H1 (cell line): ENCODE measurements around the gene SV2C. TPM values are rescaled to one million over a fixed set of nuclear protein-coding genes. Genes with fewer than 3 reads are reported as not detected.

ENCODE experiments used
- CTCF ChIA-PET: fragments of 300-600 bp; sonication (Branson Sonifier 250); formaldehyde crosslinking; loops from one replicate; lab custom pipeline; 2021; ENCODE audit not compliant: partially characterized antibody; lab: Charles Lee
- POLR2A ChIA-PET: fragments of 300-600 bp; sonication (Branson Sonifier 250); formaldehyde crosslinking; loops from one replicate; lab custom pipeline; 2021; ENCODE audit warnings: inconsistent platforms; ENCODE audit not compliant: partially characterized antibody; lab: Charles Lee
- DNase-seq, 2 experiments: peaks; one replicate each; pipeline versions ENCODE4 v3.0.0 to v3.0.0-alpha.2; 2010 to 2022; ENCODE audit warnings: low spot score in 2 of 2, low read depth in 1 of 2, mixed read lengths in 1 of 2
- FAIRE-seq: peaks from 2 replicates; lab custom pipeline; 2011; peaks lifted over from hg19 to GRCh38; lab: Jason Lieb, UNC
- H2AFZ ChIP-seq: 2 replicates; pipeline ENCODE4 v1.8.1; 2012; ENCODE audit warnings: low read length, inconsistent platforms
- H2AK5ac ChIP-seq: 2 replicates; pipeline ENCODE4 v1.6.1; 2013; ENCODE audit warnings: low read depth, low read length
- H2BK120ac ChIP-seq: replicated peaks from 2 replicates; pipeline ENCODE3; 2013; ENCODE audit warnings: low read depth, low read length, inconsistent platforms
- H2BK12ac ChIP-seq: 2 replicates; pipeline ENCODE4 v1.6.1; 2013; ENCODE audit warnings: low read depth, low read length
- H2BK15ac ChIP-seq: 2 replicates; pipeline ENCODE4 v1.6.1; 2013; ENCODE audit warnings: low read length
- H2BK20ac ChIP-seq: 2 replicates; pipeline ENCODE4 v1.6.1; 2013; ENCODE audit warnings: low read length
- H2BK5ac ChIP-seq: 2 replicates; pipeline ENCODE4 v1.6.1; 2013; ENCODE audit warnings: low read depth, low read length
- H3K14ac ChIP-seq: 2 replicates; pipeline ENCODE4 v1.6.1; 2013; ENCODE audit warnings: inconsistent platforms; ENCODE audit not compliant: insufficient read length
- H3K18ac ChIP-seq: 2 replicates; pipeline ENCODE4 v1.6.1; 2013; ENCODE audit warnings: low read length; ENCODE audit errors: extremely low read depth
- H3K23ac ChIP-seq: 2 replicates; pipeline ENCODE4 v1.6.1; 2013; ENCODE audit warnings: inconsistent platforms; ENCODE audit not compliant: insufficient read length
- H3K23me2 ChIP-seq: 2 replicates; pipeline ENCODE4 v1.6.1; 2013; ENCODE audit warnings: low read depth, low read length
- H3K27ac ChIP-seq: 2 replicates; pipeline ENCODE4 v1.6.1; 2011; ENCODE audit warnings: low read depth, low read length, inconsistent platforms
- H3K27me3 ChIP-seq, 4 experiments: replicated peaks in 1 of 4; 1 replicate in 1 of 4; 2 replicates in 3 of 4; pipeline versions ENCODE4 v1.6.1 to v1.8.1; 2011 to 2013; ENCODE audit warnings: low read length in 3 of 4, mild to moderate bottlenecking in 3 of 4, inconsistent platforms in 2 of 4, mixed read lengths in 2 of 4, moderate library complexity in 1 of 4; ENCODE audit not compliant: control insufficient read depth in 3 of 4, insufficient read depth in 3 of 4; ENCODE audit errors: extremely low read depth in 1 of 4
- H3K36me3 ChIP-seq, 4 experiments: 2 replicates each; pipeline versions ENCODE4 v1.6.1 to v1.8.1; 2011 to 2013; ENCODE audit warnings: mild to moderate bottlenecking in 4 of 4, low read length in 3 of 4, moderate library complexity in 2 of 4, control low read depth in 1 of 4, inconsistent platforms in 1 of 4; ENCODE audit not compliant: insufficient read depth in 4 of 4, control insufficient read depth in 2 of 4
- H3K4ac ChIP-seq: replicated peaks from 2 replicates; pipeline ENCODE3; 2013; ENCODE audit warnings: low read length, low read depth, mixed read lengths, inconsistent platforms; ENCODE audit not compliant: insufficient read length
- H3K4me1 ChIP-seq, 4 experiments: replicated peaks in 1 of 4; 1 replicate in 1 of 4; 2 replicates in 3 of 4; pipeline versions ENCODE4 v1.6.1 to v1.8.1; 2011 to 2013; ENCODE audit warnings: low read length in 3 of 4, inconsistent platforms in 2 of 4, mixed read lengths in 1 of 4; ENCODE audit not compliant: insufficient read depth in 4 of 4, control insufficient read depth in 3 of 4
- H3K4me2 ChIP-seq, 2 experiments: 2 replicates each; pipeline versions ENCODE4 v1.6.1 to v1.8.1; 2011 to 2013; ENCODE audit warnings: low read depth in 2 of 2, low read length in 2 of 2, control low read depth in 1 of 2, inconsistent platforms in 1 of 2, mild to moderate bottlenecking in 1 of 2; ENCODE audit not compliant: insufficient read depth in 1 of 2
- H3K4me3 ChIP-seq, 4 experiments: fragments of 200-600, 300-600 bp in 1 of 4; sonication (generic), shearing (Covaris generic), sonication (Bioruptor Twin) in 1 of 4; 2 replicates each; pipeline versions ENCODE4 v1.5.1 to v1.8.1; 2011 to 2016; ENCODE audit warnings: low read length in 4 of 4, low read depth in 3 of 4, control low read depth in 2 of 4, inconsistent platforms in 2 of 4, mild to moderate bottlenecking in 2 of 4, mixed read lengths in 1 of 4, moderate library complexity in 1 of 4; ENCODE audit not compliant: insufficient read depth in 2 of 4; ENCODE audit errors: extremely low read depth in 1 of 4
- H3K56ac ChIP-seq: replicated peaks from 2 replicates; pipeline ENCODE3; 2013; ENCODE audit warnings: low read depth, mild to moderate bottlenecking, mixed read lengths, low read length, inconsistent platforms; ENCODE audit not compliant: insufficient read length
- H3K79me1 ChIP-seq: 2 replicates; pipeline ENCODE4 v1.6.1; 2013; ENCODE audit warnings: low read depth, low read length, control low read depth
- H3K79me2 ChIP-seq, 2 experiments: 2 replicates each; pipeline versions ENCODE4 v1.6.1 to v1.8.1; 2012 to 2013; ENCODE audit warnings: low read length in 2 of 2, mild to moderate bottlenecking in 2 of 2, inconsistent platforms in 1 of 2; ENCODE audit not compliant: insufficient read depth in 2 of 2, control insufficient read depth in 1 of 2
- H3K9ac ChIP-seq, 4 experiments: replicated peaks in 1 of 4; 1 replicate in 1 of 4; 2 replicates in 3 of 4; pipeline versions ENCODE4 v1.6.1 to v1.8.1; 2011 to 2013; ENCODE audit warnings: low read depth in 3 of 4, low read length in 3 of 4, control low read depth in 2 of 4, mild to moderate bottlenecking in 2 of 4, moderate library complexity in 2 of 4, inconsistent platforms in 1 of 4; ENCODE audit errors: extremely low read depth in 1 of 4
- H3K9me3 ChIP-seq, 2 experiments: 2 replicates each; pipeline versions ENCODE4 v1.6.1 to v1.8.1; 2012 to 2013; ENCODE audit warnings: mild to moderate bottlenecking in 2 of 2, moderate library complexity in 2 of 2, control low read depth in 1 of 2, inconsistent platforms in 1 of 2, low read depth in 1 of 2, low read length in 1 of 2, mixed read lengths in 1 of 2; ENCODE audit not compliant: insufficient read depth in 2 of 2
- H4K20me1 ChIP-seq, 2 experiments: replicated peaks in 1 of 2; 2 replicates each; pipeline versions ENCODE3 to v1.8.1; 2011 to 2013; ENCODE audit warnings: inconsistent platforms in 2 of 2, low read length in 2 of 2, mild to moderate bottlenecking in 1 of 2; ENCODE audit not compliant: insufficient read depth in 2 of 2, control insufficient read depth in 1 of 2
- H4K5ac ChIP-seq: 2 replicates; pipeline ENCODE4 v1.6.1; 2013; ENCODE audit warnings: low read length, low read depth, mixed read lengths, inconsistent platforms; ENCODE audit not compliant: insufficient read length
- H4K8ac ChIP-seq: 2 replicates; pipeline ENCODE4 v1.8.0; 2013; ENCODE audit warnings: mild to moderate bottlenecking, moderate library complexity, low read length, inconsistent platforms; ENCODE audit not compliant: insufficient read depth; ENCODE audit errors: extremely low read depth
- H4K91ac ChIP-seq: replicated peaks from 2 replicates; pipeline ENCODE3; 2013; ENCODE audit warnings: low read length, mixed read lengths, inconsistent platforms; ENCODE audit not compliant: insufficient read length
- ASH2L ChIP-seq: fragments of 200-600, 300-600 bp; sonication (generic); IDR thresholded peaks from one replicate; pipeline ENCODE4 v1.7.1; 2017; ENCODE audit warnings: low read length
- CREB1 ChIP-seq: IDR thresholded peaks from 2 replicates; pipeline ENCODE4 v1.6.1; 2012; ENCODE audit warnings: inconsistent platforms
- HDAC2 ChIP-seq, 2 experiments: fragments of 300-600 bp in 1 of 2; sonication (generic) in 1 of 2; IDR thresholded peaks; 2 replicates each; pipeline ENCODE4 v1.6.1; 2011 to 2012; ENCODE audit warnings: low read depth in 2 of 2, low read length in 2 of 2, mild to moderate bottlenecking in 2 of 2, moderate library complexity in 2 of 2, borderline replicate concordance in 1 of 2, inconsistent platforms in 1 of 2
- HDAC6 ChIP-seq: IDR thresholded peaks from one replicate; pipeline ENCODE4 v1.7.1; 2012; ENCODE audit warnings: low read depth, mild to moderate bottlenecking, inconsistent platforms, low read length, moderate library complexity
- JUND ChIP-seq: IDR thresholded peaks from 2 replicates; pipeline ENCODE4 v1.6.1; 2011; ENCODE audit warnings: mild to moderate bottlenecking, improper control_type of control experiment, low read length
- MAFK ChIP-seq: IDR thresholded peaks from 2 replicates; pipeline ENCODE4 v1.6.1; 2012; ENCODE audit warnings: low read depth, mild to moderate bottlenecking, improper control_type of control experiment, low read length
- RBBP5 ChIP-seq: IDR thresholded peaks from 2 replicates; pipeline ENCODE4 v1.7.1; 2012; ENCODE audit warnings: low read depth, mild to moderate bottlenecking, inconsistent platforms, low read length, moderate library complexity, borderline replicate concordance
- RFX5 ChIP-seq: IDR thresholded peaks from 2 replicates; pipeline ENCODE4 v1.6.1; 2011; ENCODE audit warnings: low read depth, low read length, improper control_type of control experiment, borderline replicate concordance
- SIX5 ChIP-seq: IDR thresholded peaks from 2 replicates; pipeline ENCODE4 v1.6.1; 2011; ENCODE audit warnings: mild to moderate bottlenecking, low read depth, low read length
- WGBS, 2 experiments: shearing (Covaris generic) in 1 of 2; methylation state at CpG; one replicate each; pipeline versions ENCODE4 v1.1.6 to v1.1.7; 2013 to 2015; ENCODE audit warnings: low lambda C conversion rate in 2 of 2, mixed read lengths in 2 of 2, inconsistent platforms in 1 of 2, low coverage in 1 of 2, missing lambda C conversion rate in 1 of 2; ENCODE audit not compliant: insufficient replicate concordance in 2 of 2, insufficient coverage in 1 of 2, insufficient read length in 1 of 2; ENCODE audit errors: extremely low coverage in 1 of 2, missing lambda C conversion rate in 1 of 2; 5-methylcytosine and 5-hydroxymethylcytosine counted together
- polyA plus RNA-seq, 7 experiments: library from polyadenylated mRNA; depleted of rRNA in 3 of 7; stranded (reverse) in 5 of 7; unstranded in 2 of 7; fragments of >200 nt in 5 of 7; fragments of 200-250 nt in 2 of 7; gene quantifications; 1 replicate in 5 of 7; 2 replicates in 1 of 7; 4 replicates in 1 of 7; pipeline versions ENCODE4 v1.2.1 to v1.2.3, GENCODE V29; 2011 to 2013; ENCODE audit warnings: missing spikeins in 2 of 7, mixed read lengths in 2 of 7
- total RNA-seq: library from RNA; stranded (reverse); fragmentation: NEBNext Ultra II Directional; extraction: Animal tissue kit (Norgen Biotek cat#: 25700); gene quantifications from 2 replicates; pipeline ENCODE4 v1.2.1, GENCODE V29; 2021
- TF ChIP-seq, protein P1 (sequence below): IDR thresholded peaks from 2 replicates; pipeline ENCODE4 v1.6.1; 2012; ENCODE audit warnings: low read length, inconsistent platforms
- TF ChIP-seq, protein P2 (sequence below): IDR thresholded peaks from 2 replicates; pipeline ENCODE4 v1.6.1; 2011; ENCODE audit warnings: low read depth, mild to moderate bottlenecking, low read length; ENCODE audit not compliant: insufficient read depth

The SV2C gene
- total and polyA plus RNA-seq, 2 of the 8 experiments (the other 6 are each of a cell fraction or from before 2014, with no cell fraction given) = 0.08 to 0.24 TPM

DNA sequence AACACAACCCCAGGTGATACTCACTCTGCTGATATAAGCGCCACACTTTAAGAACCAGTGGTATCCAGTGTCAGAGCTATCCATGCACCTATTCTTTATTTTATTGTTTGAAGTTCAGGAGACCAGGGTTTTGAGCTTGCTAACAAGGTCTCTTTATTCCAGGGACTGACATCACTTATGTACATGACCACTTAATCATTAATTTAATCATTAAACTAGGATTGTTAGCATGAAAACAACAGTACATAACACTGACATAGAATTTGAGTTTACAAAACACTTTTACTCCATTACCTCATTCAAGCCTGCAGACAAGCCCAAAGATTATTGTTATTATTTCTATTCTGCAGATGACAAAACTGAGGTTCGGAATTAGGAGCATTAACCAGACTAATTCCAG, 168.5 kb downstream of the SV2C start:
- Histone ChIP-seq H3K9me3 (no peaks in the 10 kb centered on the region), H3K27me3 (no peaks in the 10 kb centered on the region), H2AK5ac (no peak overlapping the region), H2BK12ac (no peak overlapping the region), H3K4me2 (no peak overlapping the region), H3K4me1 (no peaks in the 10 kb centered on the region; a peak in 1 of 7 replicates), H3K23me2 (no peaks in the 10 kb centered on the region), H3K56ac (no peak overlapping the region), H3K4me3 (no peak overlapping the region), H4K91ac (no peak overlapping the region), H3K18ac (no peak overlapping the region), H3K23ac (no peak overlapping the region), H2BK20ac (no peak overlapping the region), H3K9ac (no peak overlapping the region), H3K79me2 (no peaks in the 10 kb centered on the region), H3K27ac (no peak overlapping the region), H2BK15ac (no peak overlapping the region), H4K8ac (no peak overlapping the region), H2BK5ac (no peak overlapping the region), H4K20me1 (no peaks in the 10 kb centered on the region), H2AFZ (no peak overlapping the region), H3K36me3 (no peaks in the 10 kb centered on the region), H3K79me1 (no peaks in the 10 kb centered on the region), H3K14ac (no peak overlapping the region), H4K5ac (no peak overlapping the region), H2BK120ac (no peak overlapping the region), H3K4ac (no peak overlapping the region)
- POLR2A ChIA-PET = interaction anchor here (0.5 kb wide), 1 partner anchor 40 kb away, joined by 4 read pairs; no protein-coding TSS in a partner anchor
- TF ChIP-seq HDAC2 (IDR thresholded peaks at IDR 0.05; ENCODE audit: borderline replicate concordance in 1 of 2, low read depth in 2 of 2, low read length in 2 of 2) (no peak), RFX5 (no peak), JUND (no peak), ASH2L (no peak), CREB1 (no peak), RBBP5 (no peak), MAFK (no peak), SIX5 (no peak), HDAC6 (no peak)
- TF ChIP-seq, protein P1, sequence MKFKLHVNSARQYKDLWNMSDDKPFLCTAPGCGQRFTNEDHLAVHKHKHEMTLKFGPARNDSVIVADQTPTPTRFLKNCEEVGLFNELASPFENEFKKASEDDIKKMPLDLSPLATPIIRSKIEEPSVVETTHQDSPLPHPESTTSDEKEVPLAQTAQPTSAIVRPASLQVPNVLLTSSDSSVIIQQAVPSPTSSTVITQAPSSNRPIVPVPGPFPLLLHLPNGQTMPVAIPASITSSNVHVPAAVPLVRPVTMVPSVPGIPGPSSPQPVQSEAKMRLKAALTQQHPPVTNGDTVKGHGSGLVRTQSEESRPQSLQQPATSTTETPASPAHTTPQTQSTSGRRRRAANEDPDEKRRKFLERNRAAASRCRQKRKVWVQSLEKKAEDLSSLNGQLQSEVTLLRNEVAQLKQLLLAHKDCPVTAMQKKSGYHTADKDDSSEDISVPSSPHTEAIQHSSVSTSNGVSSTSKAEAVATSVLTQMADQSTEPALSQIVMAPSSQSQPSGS = no peak
- TF ChIP-seq, protein P2, sequence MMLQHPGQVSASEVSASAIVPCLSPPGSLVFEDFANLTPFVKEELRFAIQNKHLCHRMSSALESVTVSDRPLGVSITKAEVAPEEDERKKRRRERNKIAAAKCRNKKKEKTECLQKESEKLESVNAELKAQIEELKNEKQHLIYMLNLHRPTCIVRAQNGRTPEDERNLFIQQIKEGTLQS = no peak
- no peak for DNase-seq
- no peak for FAIRE-seq
- 93% methylated on average over 2 of the region's 2 CpGs; no CpG with 5 or more reads in 1 of the 2 experiments for WGBS, 2 experiments
- CTCF ChIA-PET = interaction anchor here (1.6 to 3.1 kb wide), 2 partner anchors 34 to 177 kb away, joined by 3 to 9 read pairs; no protein-coding TSS in a partner anchor
